LNCAP (cell line): ENCODE measurements around the gene DNAJA3.

Experiments
- TF ChIP-seq, protein P1 (sequence below): fragments of 450-650 bp; IDR thresholded peaks from 2 replicates; pipeline ENCODE4 v1.5.1; 2017; ENCODE audit warnings: mild to moderate bottlenecking

The DNAJA3 gene

DNA sequence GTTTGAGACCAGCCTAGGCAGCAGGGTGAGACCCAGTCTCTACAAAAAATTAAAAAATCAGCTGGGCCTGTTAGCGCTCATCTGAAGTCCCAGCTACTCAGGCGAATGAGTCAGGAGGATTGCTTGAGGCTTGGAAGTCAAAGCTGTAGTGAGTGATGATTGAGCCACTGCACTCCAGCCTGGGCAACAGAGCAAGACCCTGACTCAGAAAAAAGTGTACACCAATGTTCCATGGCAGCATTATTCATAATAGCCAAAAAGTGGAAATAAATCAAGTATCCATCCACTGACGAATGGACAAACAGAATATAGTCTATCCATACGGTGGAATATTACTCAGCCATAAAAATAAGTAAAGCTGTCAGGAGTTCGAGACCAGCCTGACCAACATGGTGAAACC lies 46.2 kb downstream of the DNAJA3 start:
- TF ChIP-seq, protein P1, sequence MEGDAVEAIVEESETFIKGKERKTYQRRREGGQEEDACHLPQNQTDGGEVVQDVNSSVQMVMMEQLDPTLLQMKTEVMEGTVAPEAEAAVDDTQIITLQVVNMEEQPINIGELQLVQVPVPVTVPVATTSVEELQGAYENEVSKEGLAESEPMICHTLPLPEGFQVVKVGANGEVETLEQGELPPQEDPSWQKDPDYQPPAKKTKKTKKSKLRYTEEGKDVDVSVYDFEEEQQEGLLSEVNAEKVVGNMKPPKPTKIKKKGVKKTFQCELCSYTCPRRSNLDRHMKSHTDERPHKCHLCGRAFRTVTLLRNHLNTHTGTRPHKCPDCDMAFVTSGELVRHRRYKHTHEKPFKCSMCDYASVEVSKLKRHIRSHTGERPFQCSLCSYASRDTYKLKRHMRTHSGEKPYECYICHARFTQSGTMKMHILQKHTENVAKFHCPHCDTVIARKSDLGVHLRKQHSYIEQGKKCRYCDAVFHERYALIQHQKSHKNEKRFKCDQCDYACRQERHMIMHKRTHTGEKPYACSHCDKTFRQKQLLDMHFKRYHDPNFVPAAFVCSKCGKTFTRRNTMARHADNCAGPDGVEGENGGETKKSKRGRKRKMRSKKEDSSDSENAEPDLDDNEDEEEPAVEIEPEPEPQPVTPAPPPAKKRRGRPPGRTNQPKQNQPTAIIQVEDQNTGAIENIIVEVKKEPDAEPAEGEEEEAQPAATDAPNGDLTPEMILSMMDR: no peak

- TF ChIP-seq, protein P1: no peak
Observed at GRCh38 chr16:4472880-4473279, 47.2 kb downstream of the DNAJA3 start.

- TF ChIP-seq, protein P1: no peak
Observed at GRCh38 chr16:4474192-4474961, 48.7 kb downstream of the DNAJA3 start, which contains the start of gene NMRAL1. NMRAL1 (minus strand) TSS chr16:4474625; CDS start chr16:4474132, 493 bp downstream.

DNA sequence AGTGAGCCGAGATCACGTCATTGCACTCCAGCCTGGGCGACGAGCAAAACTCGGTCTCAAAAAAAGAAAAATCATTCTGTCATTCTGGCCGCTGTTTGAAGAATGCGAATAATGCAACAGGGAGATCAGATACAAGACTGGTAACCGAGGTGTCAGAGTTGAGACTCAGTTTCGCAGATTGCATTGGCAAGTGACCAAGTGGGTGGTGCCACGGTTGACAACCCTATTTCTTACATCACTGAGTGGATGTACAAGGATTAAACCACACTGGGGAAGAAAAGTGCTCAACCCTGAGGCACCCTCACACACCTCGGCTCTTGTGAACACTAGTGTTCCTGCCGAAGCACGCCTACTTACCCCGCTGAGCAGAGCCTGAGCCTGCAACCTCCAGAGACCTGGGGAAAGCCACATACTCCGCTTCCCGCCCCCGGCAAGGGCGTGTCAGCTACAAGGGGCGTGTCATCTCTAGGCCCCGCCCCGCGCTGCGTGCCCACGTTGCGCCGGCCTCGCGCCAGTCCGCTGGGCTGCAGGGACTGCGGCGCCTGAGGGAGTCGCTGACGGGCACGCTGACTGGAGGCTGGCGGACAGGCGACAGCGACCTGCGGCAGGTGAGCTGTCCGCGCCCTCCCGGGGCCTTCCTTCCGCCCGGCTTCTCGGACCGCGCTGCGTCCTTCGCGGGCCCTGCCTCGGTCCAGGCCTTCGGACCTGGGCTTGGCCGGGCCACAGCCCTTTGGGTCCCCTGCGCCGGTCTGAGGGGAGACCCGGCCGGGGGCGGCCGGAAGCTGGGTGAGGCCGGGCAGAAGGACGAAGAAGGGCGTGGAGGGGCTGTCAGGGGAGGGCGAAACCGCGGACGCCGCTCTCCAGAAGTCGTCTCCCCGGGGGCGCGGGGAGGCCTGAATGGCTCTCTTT lies 50.5 kb downstream of the DNAJA3 start, which contains the start of gene HMOX2:
TSS of gene HMOX2 (plus strand) at position 519 of the 909 bp plus-strand sequence. CDS start 29,127 bp downstream, outside the sequence.
- TF ChIP-seq, protein P1: peak; percentile 43

GRCh38 chr16:4477966-4478365 lies 52.3 kb downstream of the DNAJA3 start:
- TF ChIP-seq, protein P1: no peak

- TF ChIP-seq, protein P1: no peak
Observed at GRCh38 chr16:4481526-4481925, 55.9 kb downstream of the DNAJA3 start.

DNA sequence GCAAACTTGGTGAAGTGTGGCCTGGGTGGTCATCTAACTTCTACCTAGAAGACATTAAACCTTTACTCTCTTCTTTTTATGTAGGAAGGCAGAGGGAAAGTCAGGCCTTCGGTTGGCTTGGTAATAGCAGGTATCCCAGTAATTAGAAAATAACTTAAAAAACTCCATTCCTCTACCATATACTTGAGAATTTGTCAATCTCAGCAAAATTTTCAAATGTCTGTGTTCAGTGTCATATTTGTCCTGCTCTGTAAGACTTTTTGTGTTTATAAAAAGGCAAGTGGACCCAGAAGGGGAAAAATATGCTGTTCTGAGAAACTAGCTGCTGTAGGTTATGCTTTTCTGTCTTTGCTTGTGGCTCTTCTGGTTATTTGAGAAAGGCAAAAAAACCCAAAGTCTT lies 56.3 kb downstream of the DNAJA3 start:
- TF ChIP-seq, protein P1: no peak
